HepG2 (cell line): Measurements from ENCODE around the gene CMTM2. TPM values are rescaled to one million over a fixed set of nuclear protein-coding genes. Genes with fewer than 3 reads are reported as not detected.
A peak's percentile ranks its signal among the peaks of the same experiment; 100 is the strongest.

Source experiments
- AHR ChIP-seq: IDR thresholded peaks from 2 replicates; pipeline ENCODE4 v1.6.1; 2018; ENCODE audit warnings: missing genetic modification reagents, missing compliant biosample characterization
- CREB3 ChIP-seq: sonication (generic); formaldehyde crosslinking; IDR thresholded peaks from 2 replicates; pipeline ENCODE4 v1.5.0; 2020; ENCODE audit warnings: missing genetic modification reagents
- CREM ChIP-seq, 2 experiments: sonication (generic) in 1 of 2; formaldehyde crosslinking in 1 of 2; IDR thresholded peaks; 2 replicates each; pipeline versions ENCODE4 v1.4.0 to v1.6.1; 2016 to 2020; ENCODE audit warnings: antibody characterized with exemption in 1 of 2, mild to moderate bottlenecking in 1 of 2, missing genetic modification reagents in 1 of 2
- E2F1 ChIP-seq: sonication (generic); formaldehyde crosslinking; IDR thresholded peaks from 2 replicates; pipeline ENCODE4 v1.5.0; 2020; ENCODE audit warnings: missing genetic modification reagents
- FOXK1 ChIP-seq: sonication (generic); formaldehyde crosslinking; IDR thresholded peaks from 2 replicates; pipeline ENCODE4 v1.4.0; 2020; ENCODE audit warnings: low read depth, missing genetic modification reagents, borderline replicate concordance
- FUBP1 ChIP-seq: sonication (generic); formaldehyde crosslinking; IDR thresholded peaks from 2 replicates; pipeline ENCODE4 v1.5.1; 2020; ENCODE audit warnings: missing genetic modification reagents, mild to moderate bottlenecking, borderline replicate concordance
- GTF2F1 ChIP-seq: fragments of 150-350 bp; IDR thresholded peaks from 2 replicates; pipeline ENCODE4 v1.6.1; 2014; ENCODE audit warnings: low read length
- HCFC1 ChIP-seq: fragments of 150-350 bp; IDR thresholded peaks from 2 replicates; pipeline ENCODE4 v1.6.1; 2014; ENCODE audit warnings: low read depth, low read length
- JARID2 ChIP-seq: sonication (generic); formaldehyde crosslinking; IDR thresholded peaks from 2 replicates; pipeline ENCODE4 v1.8.1; 2023; ENCODE audit warnings: missing genetic modification reagents, inconsistent platforms; ENCODE audit not compliant: insufficient replicate concordance
- KDM1A ChIP-seq: IDR thresholded peaks from 2 replicates; pipeline ENCODE4 v1.6.1; 2016; ENCODE audit warnings: missing compliant biosample characterization
- MNT ChIP-seq: fragments of 450-650 bp; IDR thresholded peaks from 2 replicates; pipeline ENCODE4 v1.6.1; 2016
- NFATC3 ChIP-seq: sonication (generic); formaldehyde crosslinking; IDR thresholded peaks from 2 replicates; pipeline ENCODE4 v1.5.1; 2020; ENCODE audit warnings: mild to moderate bottlenecking, missing genetic modification reagents
- THAP9 ChIP-seq: sonication (generic); formaldehyde crosslinking; IDR thresholded peaks from 2 replicates; pipeline ENCODE4; 2020; ENCODE audit warnings: missing genetic modification reagents, mild to moderate bottlenecking, borderline replicate concordance
- ZNF12 ChIP-seq: sonication (generic); formaldehyde crosslinking; IDR thresholded peaks from 2 replicates; pipeline ENCODE4 v1.5.0; 2020; ENCODE audit warnings: missing genetic modification reagents
- ZNF234 ChIP-seq: sonication (generic); formaldehyde crosslinking; conservative IDR thresholded peaks from 2 replicates; pipeline ENCODE4 v1.5.1; 2020; ENCODE audit warnings: mild to moderate bottlenecking, missing genetic modification reagents
- ZNF282 ChIP-seq: fragments of 450-650 bp; IDR thresholded peaks from 2 replicates; pipeline ENCODE4 v1.6.1; 2018; ENCODE audit not compliant: partially characterized antibody
- ZNF343 ChIP-seq: sonication (generic); formaldehyde crosslinking; IDR thresholded peaks from 2 replicates; pipeline ENCODE4 v1.4.0; 2020; ENCODE audit warnings: mild to moderate bottlenecking, missing genetic modification reagents
- ZNF563 ChIP-seq: sonication (generic); formaldehyde crosslinking; IDR thresholded peaks from 2 replicates; pipeline ENCODE4 v1.8.0; 2022; ENCODE audit warnings: mild to moderate bottlenecking, moderate library complexity, missing genetic modification reagents
- ZNF569 ChIP-seq: sonication (generic); formaldehyde crosslinking; IDR thresholded peaks from 2 replicates; pipeline ENCODE4 v1.5.0; 2020; ENCODE audit warnings: mild to moderate bottlenecking, missing genetic modification reagents, moderate library complexity, borderline replicate concordance
- ZSCAN30 ChIP-seq: sonication (generic); formaldehyde crosslinking; IDR thresholded peaks from 2 replicates; pipeline ENCODE4 v1.5.0; 2020; ENCODE audit warnings: mild to moderate bottlenecking, missing genetic modification reagents
- polyA plus RNA-seq, 8 experiments: library from polyadenylated mRNA; depleted of rRNA in 3 of 8; stranded (reverse) in 7 of 8; unstranded in 1 of 8; fragments of >200 nt; fragmentation: Illumina TruSeq in 4 of 8; extraction: Trizol in 4 of 8; gene quantifications; 2 replicates each; pipeline versions ENCODE4 v1.2.1 to v1.2.3, GENCODE V29; 2011 to 2016; ENCODE audit warnings: low read depth in 4 of 8, missing spikeins in 1 of 8, mixed read lengths in 1 of 8; ENCODE audit not compliant: insufficient read depth in 1 of 8
- total RNA-seq, 5 experiments: library from RNA; depleted of rRNA; stranded (reverse); fragments of >200 nt; fragmentation: Illumina TruSeq; extraction: Trizol; gene quantifications; 2 replicates each; pipeline ENCODE4 v1.2.3, GENCODE V29; 2016; ENCODE audit warnings: low read depth in 1 of 5

The CMTM2 gene
- total and polyA plus RNA-seq, 2 of the 13 experiments (the other 11 are each of a cell fraction or from before 2014, with no cell fraction given) = not detected

- TF ChIP-seq CREB3 (CRISPR knock-in tag) = peak; percentile 97
- no peak for TF ChIP-seq ZNF282
- TF ChIP-seq KDM1A (CRISPR knock-in tag) = no peak
- TF ChIP-seq THAP9 (CRISPR knock-in tag) = peak; percentile 94; the same call in 1 of the 2 replicates
- TF ChIP-seq FOXK1 (CRISPR knock-in tag) = no peak
- 0 out of 2 replicates have a peak, but pooled peaks have one; percentile 27 for TF ChIP-seq GTF2F1
- peak; percentile 96 for TF ChIP-seq E2F1 (CRISPR knock-in tag)
- TF ChIP-seq CREM (IDR thresholded peaks at IDR 0.05) = no peak; the same call in 1 of the 2 replicates
- TF ChIP-seq CREM (CRISPR knock-in tag; IDR thresholded peaks at IDR 0.05) = no peak
- TF ChIP-seq FUBP1 (CRISPR knock-in tag) = peak; percentile 93; the same call in 1 of the 2 replicates
- TF ChIP-seq ZNF343 (CRISPR knock-in tag) = peak; percentile 96
- peak; percentile 99 for TF ChIP-seq ZNF234 (CRISPR knock-in tag)
- peak; percentile 99; the same call in 1 of the 2 replicates for TF ChIP-seq ZSCAN30
- TF ChIP-seq AHR = peak; percentile 94
- no peak for TF ChIP-seq MNT
- TF ChIP-seq ZNF569 (CRISPR knock-in tag) = no peak; the same call in 1 of the 2 replicates
- TF ChIP-seq ZNF563 (CRISPR knock-in tag) = peak; percentile 99; the same call in 1 of the 2 replicates
- no peak; the same call in 1 of the 2 replicates for TF ChIP-seq HCFC1
- TF ChIP-seq NFATC3 (CRISPR knock-in tag) = peak; percentile 100
- no peak for TF ChIP-seq ZNF12 (CRISPR knock-in tag)
- TF ChIP-seq JARID2 (CRISPR knock-in tag) = no peak
Measured at GRCh38 chr16:66552286-66553177, 26.7 kb upstream of the CMTM2 start, which contains the start of gene CKLF (continued).
